GM12891 (cell line): ENCODE measurements around the gene HIPK2.

Experiments used
- POLR2A ChIP-seq: IDR thresholded peaks from 2 replicates; pipeline ENCODE4 v1.6.1; 2011; ENCODE audit warnings: low read depth, low read length, control low read depth
- POLR2AphosphoS5 ChIP-seq: IDR thresholded peaks from 2 replicates; pipeline ENCODE4 v1.6.1; 2011; ENCODE audit warnings: low read depth, low read length, control low read depth
- TAF1 ChIP-seq: IDR thresholded peaks from 2 replicates; pipeline ENCODE4 v1.6.1; 2011; ENCODE audit warnings: low read depth, low read length, control low read depth

DNA sequence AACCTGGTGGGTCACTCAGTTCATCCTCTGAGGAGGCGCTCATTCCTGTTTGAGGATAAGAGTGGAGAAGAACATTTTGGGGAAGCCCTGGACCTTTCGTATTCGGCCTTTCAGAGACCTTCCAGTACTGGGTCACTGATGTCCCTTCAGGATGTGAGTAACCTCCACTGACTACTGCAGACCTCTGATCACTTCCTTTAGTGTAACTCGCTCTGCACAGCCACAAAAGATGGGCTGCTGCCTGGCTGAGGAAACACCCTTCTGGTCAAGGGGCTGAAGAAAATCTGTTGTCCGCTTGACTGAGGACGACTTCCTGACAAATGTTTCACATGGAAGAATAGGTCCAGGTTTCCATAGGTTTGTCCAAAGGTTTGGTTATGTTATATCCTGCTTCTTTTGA lies 35.4 kb upstream of the HIPK2 start:
- no peak for TF ChIP-seq TAF1
- no peak for TF ChIP-seq POLR2AphosphoS5
- no peak for TF ChIP-seq POLR2A
